ENCODE data around the gene SBF2.
"Not testable (repeated sequence)": the region's sequence is repeated elsewhere in the genome, so short reads cannot be mapped to it uniquely, and the experiment has no call there.

SBF2 gene

DNA sequence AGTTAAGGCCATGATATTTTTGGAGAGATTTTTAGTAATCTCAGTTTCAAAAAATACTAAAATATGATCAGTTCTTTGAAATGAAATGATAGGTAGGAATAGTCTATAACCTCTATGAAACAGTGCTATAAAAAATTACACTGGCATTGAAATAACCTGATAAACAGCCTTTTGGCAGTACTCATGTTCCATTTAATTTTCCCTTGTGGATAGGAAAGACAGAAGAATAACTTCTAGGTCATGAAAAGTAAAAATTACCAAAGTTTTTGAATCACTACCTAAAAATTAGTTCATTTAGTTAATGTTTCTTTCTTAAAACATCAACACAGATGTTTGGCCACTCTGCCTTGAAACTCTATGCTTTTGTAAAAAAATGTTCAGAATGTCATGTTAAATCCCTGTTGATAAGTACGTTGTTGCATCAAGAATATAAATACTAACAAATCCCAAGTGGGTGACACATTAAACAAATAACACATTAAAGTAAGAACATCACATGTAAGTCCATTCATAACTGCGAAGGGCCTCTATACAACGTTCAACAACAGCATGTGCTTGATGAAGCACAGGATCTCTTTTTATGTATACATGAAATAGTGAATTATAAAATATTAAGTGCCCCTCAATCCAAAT lies 339.9 kb downstream of the SBF2 start:
- peak; percentile 59 for DNase-seq (ENCODE audit: low read depth, low spot score)

DNA sequence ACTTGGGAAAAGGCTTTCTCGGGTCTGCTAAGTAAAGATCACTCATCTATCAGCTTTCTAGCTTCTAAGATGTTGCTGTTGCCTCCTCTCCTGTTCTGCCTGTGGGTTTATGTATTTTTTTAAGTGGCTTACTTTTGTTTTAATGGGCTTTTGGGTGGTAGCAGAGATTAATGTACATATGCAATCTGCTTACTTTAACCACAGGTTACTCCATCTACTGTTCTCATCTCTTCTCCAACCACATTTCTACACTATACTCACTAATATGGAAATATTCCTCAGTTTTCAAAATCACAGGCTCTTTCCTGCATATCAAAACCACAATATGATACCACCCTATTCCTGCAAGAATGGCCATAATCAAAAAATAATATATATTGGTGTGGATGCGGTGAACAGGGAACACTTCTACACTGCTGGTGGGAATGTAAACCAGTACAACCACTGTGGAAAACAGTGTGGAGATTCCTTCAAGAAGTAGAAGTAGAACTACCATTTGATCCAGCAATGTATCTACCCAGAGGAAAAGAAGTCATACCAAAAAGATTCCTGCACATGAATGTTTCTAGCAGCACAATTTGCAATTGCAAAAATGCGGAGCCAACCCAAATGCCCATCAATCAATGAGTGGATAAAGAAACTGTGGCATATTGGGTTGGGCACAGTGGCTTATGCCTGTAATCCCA lies 341.4 kb downstream of the SBF2 start:
- no peak for DNase-seq (ENCODE audit: low read depth, low spot score)

DNA sequence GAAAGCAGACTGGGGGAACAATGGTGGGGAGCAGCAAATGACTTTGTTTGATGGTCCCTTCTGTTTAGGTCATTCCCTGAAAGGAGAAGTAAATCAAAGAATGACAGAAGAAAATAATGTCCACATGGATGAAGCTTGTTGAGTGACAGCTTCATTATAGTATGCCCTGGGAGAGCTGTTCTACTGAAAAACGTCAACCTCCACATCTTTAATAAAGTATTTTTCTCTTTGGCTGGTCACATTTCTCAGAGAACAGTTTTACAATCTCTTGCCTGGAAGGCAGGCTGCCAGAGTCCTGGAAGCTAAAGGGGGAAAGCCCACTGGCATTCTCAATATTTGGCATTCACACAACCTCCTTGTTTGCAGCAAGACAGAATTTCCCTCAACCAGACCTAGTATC lies 342.2 kb downstream of the SBF2 start:
- no peak for DNase-seq (ENCODE audit: low read depth, low spot score)

DNA sequence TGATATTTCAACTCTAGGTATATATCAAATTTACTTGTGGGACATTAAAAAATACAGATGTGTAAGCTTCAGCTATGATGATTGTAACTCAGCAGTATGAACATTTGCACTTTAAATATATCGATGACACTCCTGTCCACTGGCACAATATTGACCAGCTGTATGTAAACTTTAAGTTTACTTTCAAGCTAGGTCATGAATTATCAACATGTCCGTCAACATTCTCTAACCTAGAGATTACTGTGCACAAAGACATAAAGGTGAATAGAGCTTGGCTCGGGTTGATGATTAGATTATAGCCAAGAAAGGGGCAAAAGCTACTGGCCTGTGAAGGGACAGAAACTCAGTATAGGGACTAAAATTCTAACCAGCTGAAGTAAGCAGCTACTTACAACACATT lies 343.6 kb downstream of the SBF2 start:
- DNase-seq (ENCODE audit: low read depth, low spot score): no peak

DNA sequence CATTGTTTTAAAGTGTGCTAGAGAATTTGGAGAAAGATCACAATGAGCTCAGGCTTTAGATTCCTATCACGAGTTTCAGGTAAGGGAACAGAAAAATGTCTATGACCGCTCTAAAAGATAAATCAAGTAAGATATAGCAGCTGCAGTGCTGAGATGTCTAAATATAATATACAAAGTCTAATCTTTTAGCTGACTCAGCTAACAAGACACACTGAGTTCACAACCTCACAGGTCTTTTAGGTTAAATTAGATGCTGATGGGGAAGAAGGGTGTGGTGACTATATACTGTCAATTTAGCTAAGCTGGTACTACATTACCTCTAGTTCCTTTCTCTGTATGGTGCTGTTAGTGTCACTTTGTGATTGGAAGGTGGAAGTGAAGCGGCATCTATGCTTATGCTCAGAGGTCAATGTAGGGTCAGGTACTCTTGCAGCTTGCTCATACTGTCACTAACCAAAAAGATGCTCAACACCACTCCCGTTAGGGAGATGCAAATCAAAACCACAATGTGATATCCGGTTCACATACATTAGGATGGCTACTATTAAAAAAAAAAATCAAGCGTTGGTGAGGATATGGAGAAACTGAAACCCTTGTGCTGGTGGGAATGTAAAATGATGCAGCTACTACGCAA lies 346.7 kb downstream of the SBF2 start:
- no peak for DNase-seq (ENCODE audit: low read depth, low spot score)

DNA sequence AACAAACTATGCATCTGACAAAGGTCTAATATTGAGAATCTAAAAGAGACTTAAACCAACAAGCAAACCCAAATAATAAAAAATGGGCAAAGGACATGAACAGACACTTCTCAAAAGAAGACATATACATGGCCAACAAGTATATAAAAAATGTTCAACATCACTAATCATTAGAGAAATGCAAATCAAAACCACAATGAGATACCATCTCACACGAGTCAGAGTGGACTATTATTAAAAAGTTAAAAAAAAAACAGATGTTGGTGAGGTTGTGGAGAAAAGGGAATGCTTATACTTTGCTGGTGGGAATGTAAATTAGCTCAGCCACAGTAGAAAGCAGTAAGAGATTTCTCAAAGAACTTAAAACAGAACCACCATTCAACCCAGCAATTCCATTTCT lies 348.3 kb downstream of the SBF2 start:
- not testable (repeated sequence) for DNase-seq (ENCODE audit: low read depth, low spot score)

DNA sequence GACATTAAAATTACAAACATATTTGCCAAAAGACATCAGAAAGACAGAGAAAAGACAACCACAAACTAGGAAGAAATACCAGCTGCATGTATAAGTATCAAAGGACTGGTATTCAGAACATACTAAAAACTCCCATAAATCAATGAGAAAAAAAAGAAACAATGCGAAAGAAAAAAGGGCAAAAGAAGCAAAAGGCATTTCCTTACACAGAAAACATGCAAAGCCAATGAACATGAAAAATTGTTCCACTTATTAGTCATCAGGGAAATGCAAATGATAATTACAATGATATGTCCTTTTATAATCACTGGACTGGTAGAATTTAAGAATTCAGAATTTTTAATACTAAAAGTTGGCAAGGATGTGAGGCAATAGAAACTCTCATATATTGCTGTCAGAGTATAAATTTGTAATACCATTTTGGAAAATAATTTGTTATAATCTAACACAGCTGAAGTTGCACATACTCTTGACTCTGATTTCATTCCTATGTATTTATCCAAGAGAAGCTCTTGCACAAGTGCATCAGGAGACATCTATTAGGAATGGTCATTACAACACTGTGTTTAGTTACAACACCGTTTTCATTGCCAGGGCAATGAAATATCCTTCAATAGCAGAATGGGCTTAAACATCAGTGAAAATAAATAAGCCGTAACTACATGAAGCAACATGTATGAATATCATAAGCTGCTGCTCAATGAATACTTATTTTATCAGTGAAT lies 350.5 kb downstream of the SBF2 start:
- peak; percentile 57 for DNase-seq (ENCODE audit: low read depth, low spot score)

DNA sequence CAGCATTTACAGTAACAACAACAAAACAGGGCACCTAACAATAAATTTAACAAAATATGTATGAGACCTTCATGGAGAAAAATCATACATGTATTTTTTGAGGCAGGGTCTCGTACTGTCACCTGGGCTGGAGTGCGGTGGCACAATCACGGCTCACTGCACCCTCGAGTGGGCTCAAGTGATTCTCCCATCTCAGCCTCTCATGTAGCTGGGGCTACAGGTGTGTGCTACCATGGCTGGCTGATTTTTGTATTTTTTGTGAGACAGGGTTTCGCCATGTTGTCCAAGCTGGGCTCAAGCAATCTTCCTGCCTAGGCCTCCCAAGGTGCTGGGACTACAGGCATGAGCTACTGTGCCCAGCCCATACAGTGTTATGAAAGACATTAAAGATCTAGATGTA lies 352.0 kb downstream of the SBF2 start:
- DNase-seq (ENCODE audit: low read depth, low spot score): no peak

DNA sequence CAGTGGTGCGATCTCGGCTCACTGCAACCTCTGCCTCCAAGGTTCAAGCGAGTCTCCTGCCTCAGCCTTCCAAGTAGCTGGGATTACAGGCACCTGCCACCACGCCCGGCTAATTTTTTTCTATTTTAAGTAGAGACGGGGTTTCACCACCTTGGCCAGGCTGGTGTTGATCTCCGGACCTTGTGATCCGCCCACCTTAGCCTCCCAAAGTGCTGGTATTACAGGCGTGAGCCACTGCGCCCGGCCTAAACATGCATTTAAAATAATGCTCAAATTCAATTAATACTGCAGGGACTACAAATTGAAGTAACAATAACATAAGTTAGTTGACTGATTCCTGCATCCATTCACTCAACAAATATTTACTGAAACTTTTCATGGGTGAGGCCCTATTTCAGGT lies 354.9 kb downstream of the SBF2 start:
- not testable (repeated sequence) for DNase-seq (ENCODE audit: low read depth, low spot score)

DNA sequence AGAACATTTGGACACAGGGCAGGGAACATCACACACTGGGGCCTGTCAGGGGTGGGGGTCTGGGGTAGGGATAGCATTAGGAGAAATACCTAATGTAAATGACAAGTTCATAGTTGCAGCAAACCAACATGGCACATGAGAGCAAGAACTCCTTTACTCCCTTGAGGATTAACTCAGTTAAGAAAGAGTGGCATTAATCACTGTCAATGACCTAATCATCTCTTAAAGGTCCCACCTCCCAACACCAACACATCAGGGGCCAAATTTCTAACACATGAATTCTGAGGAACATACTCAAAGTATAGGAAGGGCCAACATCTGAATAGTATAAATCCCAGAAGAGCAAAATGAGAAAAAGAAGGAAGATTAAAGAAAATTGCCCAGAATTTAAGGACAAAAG lies 357.3 kb downstream of the SBF2 start:
- DNase-seq (ENCODE audit: low read depth, low spot score): no peak

DNA sequence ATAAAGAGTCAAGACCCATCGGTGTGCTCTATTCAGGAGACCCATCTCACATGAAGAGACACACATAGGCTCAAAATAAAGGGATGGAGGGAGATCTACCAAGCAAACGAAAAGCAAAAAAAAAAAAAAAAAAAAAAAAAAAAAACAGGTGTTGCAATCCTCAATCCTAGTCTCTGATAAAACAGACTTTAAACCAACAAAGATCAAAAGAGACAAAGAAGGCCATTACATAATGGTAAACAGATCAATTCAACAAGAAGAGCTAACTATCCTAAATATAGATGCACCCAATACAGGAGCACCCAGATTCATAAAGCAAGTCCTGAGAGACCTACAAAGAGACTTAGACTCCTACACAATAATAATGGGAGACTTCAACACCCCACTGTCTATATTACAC lies 361.2 kb downstream of the SBF2 start:
- not testable (repeated sequence) for DNase-seq (ENCODE audit: low read depth, low spot score)

DNA sequence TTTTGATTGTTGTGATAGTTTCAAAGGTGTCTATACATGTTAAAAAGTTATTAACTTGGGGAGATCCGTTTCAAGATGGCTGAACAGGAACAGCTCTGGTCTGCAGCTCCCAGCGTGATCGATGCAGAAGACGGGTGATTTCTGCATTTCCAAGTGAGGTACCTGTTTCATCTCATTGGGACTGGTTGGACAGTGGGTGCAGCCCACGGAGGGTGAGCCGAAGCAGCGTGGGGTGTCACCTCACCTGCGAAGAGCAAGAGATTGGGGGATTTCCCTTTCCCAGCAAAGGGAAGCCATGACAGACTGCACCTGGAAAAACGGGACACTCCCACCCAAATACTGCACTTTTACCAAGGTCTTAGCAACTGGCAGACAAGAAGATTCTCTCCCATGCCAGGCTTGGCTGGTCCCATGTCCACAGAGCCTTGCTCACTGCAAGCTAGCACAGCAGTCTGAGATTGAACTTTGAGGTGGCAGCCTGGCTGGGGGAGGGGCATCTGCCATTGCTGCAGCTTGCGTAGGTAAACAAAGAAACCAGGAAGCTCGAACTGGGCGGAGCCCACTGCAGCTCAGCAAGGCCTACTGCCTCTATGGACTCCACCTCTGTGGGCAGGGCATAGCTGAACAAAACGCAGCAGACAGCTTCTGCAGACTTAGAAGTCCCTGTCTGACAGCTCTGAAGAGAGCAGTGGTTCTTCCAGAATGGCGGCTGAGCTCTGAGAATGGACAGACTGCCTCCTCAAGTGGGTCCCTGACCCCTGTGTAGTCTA lies 363.3 kb downstream of the SBF2 start:
- not testable (repeated sequence) for DNase-seq (ENCODE audit: low read depth, low spot score)

DNA sequence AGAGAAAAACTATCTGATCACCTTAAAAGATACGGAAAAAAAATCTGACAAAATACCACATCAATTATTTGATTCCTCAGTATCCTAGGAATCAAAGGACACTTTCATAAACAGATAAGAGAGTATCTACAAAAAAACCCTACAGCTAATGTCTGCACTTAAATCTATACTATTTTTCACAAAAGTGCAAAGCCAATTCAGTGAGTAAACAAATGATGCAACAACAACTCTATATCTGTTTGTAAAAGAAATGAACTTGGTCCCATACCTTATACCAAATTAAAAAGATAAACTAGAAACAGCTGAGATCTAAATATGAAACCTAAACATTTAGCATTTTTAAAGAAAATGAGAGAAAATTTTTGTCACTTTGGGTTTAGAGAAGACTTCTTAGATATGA lies 366.3 kb downstream of the SBF2 start:
- no peak for DNase-seq (ENCODE audit: low read depth, low spot score)

DNA sequence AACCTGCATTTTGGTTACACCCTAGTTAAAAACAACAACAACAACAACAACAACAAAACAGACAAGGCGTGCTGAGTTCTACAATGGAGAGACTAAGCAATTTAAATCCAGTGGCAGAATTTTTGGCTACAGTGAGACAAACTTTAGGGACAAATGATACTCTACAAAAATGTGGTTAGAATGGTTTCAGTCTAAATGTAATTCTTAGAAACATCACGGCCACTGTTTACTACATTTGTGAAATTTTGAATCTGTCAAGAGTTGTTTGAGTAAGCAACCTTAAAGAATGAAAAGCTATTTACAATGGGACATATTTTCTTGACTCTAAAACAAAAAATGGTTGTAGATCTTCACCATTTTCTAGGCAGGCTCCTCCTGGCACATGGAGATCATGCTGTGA lies 370.7 kb downstream of the SBF2 start:
- DNase-seq (ENCODE audit: low read depth, low spot score): no peak

DNA sequence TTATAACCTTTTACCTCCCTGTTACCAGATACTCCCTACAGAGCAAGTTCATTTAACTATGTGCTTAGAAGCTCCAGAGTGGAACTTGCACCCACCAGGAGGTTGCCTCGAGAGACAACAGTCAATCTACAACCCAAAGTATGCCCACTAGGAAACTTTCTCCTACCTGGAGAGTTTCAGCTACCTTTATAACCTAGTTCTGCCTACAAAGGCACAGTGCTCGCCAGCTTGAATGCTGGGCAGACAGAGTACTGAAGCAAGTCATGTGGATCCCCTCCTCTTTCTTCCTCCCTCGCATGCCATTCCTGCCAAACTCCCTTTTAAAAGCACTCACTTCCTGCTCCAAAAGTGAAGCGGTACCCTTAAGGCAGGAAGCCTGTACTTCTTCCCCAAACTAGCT lies 371.2 kb downstream of the SBF2 start:
- no peak for DNase-seq (ENCODE audit: low read depth, low spot score)

DNA sequence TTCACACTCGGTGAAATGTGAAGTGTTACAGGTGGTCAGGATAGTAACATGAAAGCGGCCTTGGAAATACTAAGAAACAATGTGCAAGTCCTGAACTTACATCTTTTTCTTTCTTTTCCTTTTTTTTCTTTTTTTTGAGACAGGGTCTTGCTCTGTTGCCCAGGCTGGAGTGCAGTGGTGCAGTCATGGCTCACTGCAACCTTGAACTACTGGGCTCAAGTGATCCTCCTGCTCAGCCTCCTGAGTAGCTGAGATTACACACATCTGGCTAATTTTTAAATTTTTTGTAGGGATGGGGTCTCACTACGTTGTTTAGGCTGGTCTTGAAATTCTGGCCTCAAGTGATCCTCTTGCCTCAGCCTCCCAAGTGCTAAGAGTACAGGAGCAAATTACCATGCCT lies 377.5 kb downstream of the SBF2 start:
- DNase-seq (ENCODE audit: low read depth, low spot score): no peak

DNA sequence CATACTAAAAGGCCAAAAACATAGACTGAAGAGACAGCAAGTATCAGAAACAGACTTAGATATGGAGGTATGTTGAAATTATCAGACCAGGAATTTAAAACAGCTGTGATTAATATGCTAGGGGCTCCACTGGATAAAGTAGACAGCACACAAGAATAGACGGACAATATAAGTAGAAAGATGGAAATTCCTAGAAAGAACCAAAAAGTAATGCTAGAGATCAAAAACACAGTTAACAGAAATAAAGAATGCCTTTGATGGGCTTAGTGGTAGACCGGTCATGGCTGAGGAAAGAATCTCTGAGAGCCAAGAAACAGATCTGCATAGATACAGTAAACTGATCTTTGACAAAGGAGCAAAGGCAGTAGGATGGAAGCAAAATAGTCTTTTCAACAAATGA lies 380.0 kb downstream of the SBF2 start:
- no peak for DNase-seq (ENCODE audit: low read depth, low spot score)

DNA sequence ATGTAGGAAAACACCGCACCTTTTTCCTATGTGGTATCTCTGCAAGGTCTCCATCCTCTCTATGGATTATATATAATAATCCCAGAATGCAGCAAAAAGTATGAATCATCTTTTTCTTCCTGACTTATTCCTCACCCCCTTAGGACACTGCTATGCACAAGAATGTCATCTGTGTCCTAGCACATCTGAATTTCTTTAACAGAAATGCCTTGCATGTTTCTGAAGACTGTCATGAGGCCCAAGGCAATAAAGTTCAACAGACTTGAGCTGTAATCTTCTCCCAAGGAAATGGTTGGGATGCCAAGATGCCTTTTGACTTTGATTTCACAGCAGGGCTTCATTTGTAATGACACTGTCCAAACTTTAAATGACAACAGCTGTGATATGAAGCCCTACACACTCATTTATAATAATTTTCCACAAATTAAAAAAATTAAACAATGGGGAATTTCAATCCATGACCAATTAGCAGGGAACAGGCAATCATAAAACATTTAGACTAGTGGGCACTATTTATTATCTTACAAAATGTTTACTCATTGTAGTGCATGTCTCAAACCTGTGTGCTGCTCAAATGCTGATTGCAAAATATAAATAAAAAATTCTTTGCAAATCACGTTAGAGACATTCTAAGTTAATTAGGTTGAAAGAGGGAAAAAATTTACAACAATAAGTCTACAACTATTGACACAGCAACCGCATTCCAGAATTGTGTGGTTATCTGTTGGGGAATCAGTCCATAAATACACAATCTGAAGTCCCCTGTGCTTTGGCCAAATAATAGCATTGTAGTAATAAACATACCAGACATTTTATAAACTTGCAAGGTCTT lies 387.8 kb downstream of the SBF2 start:
- no peak for DNase-seq (ENCODE audit: low read depth, low spot score)

DNA sequence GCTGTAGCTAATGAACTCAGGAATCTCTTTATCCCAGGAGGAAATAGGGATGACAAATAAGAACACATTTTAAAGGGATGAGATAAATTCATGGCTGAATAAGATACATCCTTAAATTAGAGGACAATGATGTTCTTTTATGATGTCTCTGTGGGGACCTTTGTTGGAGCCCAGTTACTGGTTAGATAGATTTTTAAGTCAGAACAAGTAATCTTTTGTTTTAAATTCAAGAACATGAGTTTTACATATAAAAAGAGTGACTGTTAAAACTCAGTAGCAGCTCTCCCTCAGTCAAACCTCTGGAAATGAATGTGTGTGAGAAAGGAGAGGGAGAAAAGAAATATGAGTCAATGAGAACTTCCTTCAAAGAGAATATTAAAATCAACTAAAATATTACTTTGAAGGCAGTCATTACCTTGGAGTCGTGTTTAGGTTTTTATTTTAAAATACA lies 388.5 kb downstream of the SBF2 start:
- no peak for DNase-seq (ENCODE audit: low read depth, low spot score)

DNA sequence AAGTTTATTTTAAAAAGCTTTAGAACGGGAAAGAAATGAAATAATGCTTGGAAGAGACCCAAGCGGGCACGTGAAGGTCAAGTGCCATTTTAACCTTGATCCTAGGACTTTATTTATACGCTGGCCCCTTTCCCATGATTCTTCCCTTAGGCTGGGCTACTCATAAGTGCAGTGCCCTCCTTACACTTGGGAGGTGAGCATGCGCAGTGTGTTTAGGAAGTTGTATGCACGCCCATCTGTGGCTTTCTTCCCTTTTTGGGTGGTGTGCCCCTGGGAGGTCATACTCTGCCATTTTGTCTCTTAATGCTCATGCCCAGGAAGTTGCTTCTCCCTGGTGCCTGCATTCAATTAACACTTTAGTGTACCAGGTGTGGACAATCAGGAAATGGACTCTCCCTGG lies 390.4 kb downstream of the SBF2 start:
- DNase-seq (ENCODE audit: low read depth, low spot score): no peak

DNA sequence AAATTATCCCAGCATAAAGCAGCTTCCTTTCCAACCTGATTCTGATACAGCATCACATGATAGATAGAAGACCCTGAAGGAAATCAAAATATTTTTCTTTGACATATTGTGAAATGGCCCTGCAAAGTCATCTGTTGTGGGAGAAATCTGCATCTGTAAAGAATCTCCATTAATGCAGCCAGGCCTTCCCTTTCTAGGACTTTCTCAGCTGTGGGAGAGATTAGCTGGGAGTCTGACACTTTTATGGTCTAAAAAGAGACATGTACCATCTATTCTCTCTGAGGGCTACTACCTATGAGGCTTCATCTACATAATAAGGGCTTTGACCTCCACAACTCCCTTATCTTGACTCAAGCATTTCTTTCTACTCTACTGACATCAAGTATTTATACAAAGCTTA lies 392.1 kb downstream of the SBF2 start:
- no peak for DNase-seq (ENCODE audit: low read depth, low spot score)

Data from brain pericyte (primary cell).